MCF 10A (cell line): ENCODE data around the gene CMTM4. TPM values are rescaled to one million over a fixed set of nuclear protein-coding genes. Genes with fewer than 3 reads are reported as not detected.
A peak's percentile ranks its signal among the peaks of the same experiment; 100 is the strongest.

Source experiments
- BruUV-seq: library from RNA; stranded (reverse); fragments of 400-500 nt; replicated peaks from 2 replicates; lab custom pipeline; 2021; lab: Mats Ljungman, UMichigan
- CTCF ChIA-PET: fragments of 300-600 bp; sonication (Branson Sonifier 250); formaldehyde crosslinking; extraction: SDS; loops from one replicate; lab custom pipeline; 2021; ENCODE audit warnings: antibody characterized with exemption, inconsistent platforms; lab: Yijun Ruan, JAX
- POLR2A ChIA-PET: fragments of 300-600, 350-650 bp; sonication (Branson Sonifier 250); formaldehyde crosslinking; extraction: SDS; loops from one replicate; lab custom pipeline; 2020; ENCODE audit warnings: antibody characterized with exemption, inconsistent platforms; lab: Yijun Ruan, JAX
- DNase-seq: peaks from one replicate; pipeline ENCODE4 v3.0.0-alpha.2; 2018; ENCODE audit not compliant: unreplicated experiment
- H3K27ac Mint-ChIP-seq: one replicate; pipeline ENCODE4 v1.8.0; 2022; ENCODE audit warnings: mild to moderate bottlenecking, low read depth, mixed read lengths; ENCODE audit not compliant: unreplicated experiment
- H3K27me3 Mint-ChIP-seq: one replicate; pipeline ENCODE4 v1.8.0; 2022; ENCODE audit warnings: mixed read lengths; ENCODE audit not compliant: insufficient read depth, unreplicated experiment
- H3K36me3 Mint-ChIP-seq: one replicate; pipeline ENCODE4 v1.8.0; 2022; ENCODE audit warnings: mild to moderate bottlenecking, moderate library complexity, mixed read lengths; ENCODE audit not compliant: insufficient read depth, unreplicated experiment
- H3K4me1 Mint-ChIP-seq: one replicate; pipeline ENCODE4 v1.8.0; 2022; ENCODE audit warnings: mixed read lengths; ENCODE audit not compliant: insufficient read depth, unreplicated experiment
- H3K4me3 Mint-ChIP-seq: one replicate; pipeline ENCODE4 v1.8.0; 2022; ENCODE audit warnings: mild to moderate bottlenecking, moderate library complexity, mixed read lengths; ENCODE audit not compliant: unreplicated experiment
- H3K9me3 Mint-ChIP-seq: one replicate; pipeline ENCODE4 v1.8.0; 2022; ENCODE audit warnings: mixed read lengths; ENCODE audit not compliant: unreplicated experiment
- CTCF ChIP-seq: fragments of 200-600 bp; IDR thresholded peaks from one replicate; pipeline ENCODE4 v1.8.0; 2022; ENCODE audit warnings: antibody characterized with exemption, mild to moderate bottlenecking; ENCODE audit not compliant: unreplicated experiment
- intact Hi-C: fragments of 100-400 bp; cut with micrococcal nuclease; formaldehyde crosslinking; loops from 2 replicates; pipeline ENCODE4 v1.14.1; 2022
- total RNA-seq: library from RNA; stranded (reverse); gene quantifications from 2 replicates; pipeline ENCODE4 v1.2.3, GENCODE V29; 2022

Gene CMTM4
- total RNA-seq, 1 experiment from 2014 or later, result 27.2 TPM

GRCh38 chr16:66610111-66610820 is 86.3 kb downstream of the CMTM4 start:
- ChIA-PET POLR2A (no interaction called here), CTCF (interaction anchor here (0.6 to 5.5 kb wide), 11 partner anchors 8 to 210 kb away, joined by 3 to 56 read pairs (median 6); partner anchors contain the start of gene CMTM2)
- no peak overlapping the region for H3K27ac Mint-ChIP-seq
- no TSS peak for BruUV-seq
- no peak overlapping the region for H3K4me3 Mint-ChIP-seq
- TF ChIP-seq CTCF, result no peak
- no peak for DNase-seq
- intact Hi-C loops, result no loop called here
- H3K4me1 Mint-ChIP-seq, result peaks cover 8% of the 10 kb centered on the region
- H3K9me3 Mint-ChIP-seq, result no peaks in the 10 kb centered on the region
- no peaks in the 10 kb centered on the region for H3K27me3 Mint-ChIP-seq
- peaks cover 29% of the 10 kb centered on the region for H3K36me3 Mint-ChIP-seq

- DNase-seq, result no peak
- TF ChIP-seq CTCF, result no peak
- intact Hi-C loops, result loop anchor here (2.0 to 10.0 kb wide), 2 partner anchors 54 to 146 kb away; partner anchors contain the start of gene DYNC1LI2
- Mint-ChIP-seq H3K4me1 (peaks cover 8% of the 10 kb centered on the region), H3K27ac (no peak overlapping the region), H3K36me3 (peaks cover 29% of the 10 kb centered on the region), H3K9me3 (no peaks in the 10 kb centered on the region), H3K4me3 (no peak overlapping the region), H3K27me3 (no peaks in the 10 kb centered on the region)
- POLR2A ChIA-PET, result interaction anchor here (0.7 to 3.3 kb wide), 5 partner anchors 9 to 101 kb away, joined by 3 to 17 read pairs (median 4); no protein-coding TSS in a partner anchor
- CTCF ChIA-PET, result interaction anchor here (0.5 to 5.5 kb wide), 36 partner anchors 8 to 258 kb away, joined by 3 to 56 read pairs (median 7); partner anchors contain the start of genes CMTM2 and NAE1
- no TSS peak for BruUV-seq
Observed at GRCh38 chr16:66609139-66609510, 87.4 kb downstream of the CMTM4 start.

- peak; percentile 78 for TF ChIP-seq CTCF
- Mint-ChIP-seq H3K9me3 (no peaks in the 10 kb centered on the region), H3K27me3 (no peaks in the 10 kb centered on the region), H3K27ac (no peak overlapping the region), H3K4me1 (peaks cover 14% of the 10 kb centered on the region), H3K4me3 (no peak overlapping the region), H3K36me3 (peaks cover 28% of the 10 kb centered on the region)
- peak; percentile 86 for DNase-seq
- POLR2A ChIA-PET, result interaction anchor here (1.0 to 3.3 kb wide), 4 partner anchors 10 to 89 kb away, joined by 3 to 17 read pairs (median 6); no protein-coding TSS in a partner anchor
- CTCF ChIA-PET, result interaction anchor here (0.5 to 5.5 kb wide), 51 partner anchors 9 to 1513 kb away, joined by 3 to 56 read pairs (median 6); partner anchors contain the start of genes CMTM2, DYNC1LI2 and NAE1
- intact Hi-C loops, result loop anchor here (1.0 to 10.0 kb wide), 5 partner anchors 43 to 259 kb away; partner anchors contain the start of gene DYNC1LI2
- BruUV-seq, result no TSS peak
Observed at GRCh38 chr16:66608241-66609138, 88.1 kb downstream of the CMTM4 start.
